Right lobe of liver (tissue), 4 donors: ENCODE data around the gene C10orf67.

Experiments used
- CTCF ChIP-seq, 4 donors: fragments of 200-600 bp in 3 of 4; fragments of 450-650 bp in 1 of 4; IDR thresholded peaks; one replicate each; pipeline versions ENCODE4 v1.5.1 to v1.8.0; 2016 to 2022; ENCODE audit warnings: antibody characterized with exemption in 4 of 4, mild to moderate bottlenecking in 2 of 4
- POLR2A ChIP-seq: fragments of 450-650 bp; IDR thresholded peaks from one replicate; pipeline ENCODE4 v1.6.1; 2017; ENCODE audit warnings: antibody characterized with exemption, mild to moderate bottlenecking
- donor health status: DM: no; HTN: no; CAD: no.
- donor health status: DM: no; HTN: no; CAD: no.
- donor health status: DM: no; HTN: yes; CAD: no.

- no peak for TF ChIP-seq CTCF (IDR thresholded peaks at IDR 0.05)
- TF ChIP-seq POLR2A, result no peak
Measured at GRCh38 chr10:23198940-23199767, 145.4 kb downstream of the C10orf67 start.
